NCI-H1105 treated with DMSO at 0.1 percent for 48 hours (cell line): ENCODE results near the gene CD276.
"Not testable (repeated sequence)": the region's sequence is repeated elsewhere in the genome, so short reads cannot be mapped to it uniquely, and the experiment has no call there.

Experiments
- DNase-seq: peaks from one replicate; lab custom pipeline; 2025; lab: John Stamatoyannopoulos, UW

The CD276 gene

GRCh38 chr15:73684581-73685455, 635 bp downstream of the CD276 start:
- no peak for DNase-seq

- no peak for DNase-seq
These were observed 1.8 kb downstream of the CD276 start for GRCh38 chr15:73685981-73686380.

- no peak for DNase-seq
These were observed 2.6 kb downstream of the CD276 start for GRCh38 chr15:73686781-73687256.

- no peak for DNase-seq
These were observed 3.2 kb downstream of the CD276 start for GRCh38 chr15:73687351-73687750.

- no peak for DNase-seq
These were observed 4.3 kb downstream of the CD276 start for GRCh38 chr15:73688455-73688854.

GRCh38 chr15:73691396-73691795, 7.2 kb downstream of the CD276 start:
- no peak for DNase-seq

- DNase-seq: no peak
These were observed 10.2 kb downstream of the CD276 start for GRCh38 chr15:73694419-73694818.

- no peak for DNase-seq
These were observed 11.8 kb downstream of the CD276 start for GRCh38 chr15:73695773-73696640.

- no peak for DNase-seq
These were observed 12.4 kb downstream of the CD276 start for GRCh38 chr15:73696641-73697001.

- DNase-seq: peak; percentile 76
These were observed 12.9 kb downstream of the CD276 start for GRCh38 chr15:73697033-73697467.

GRCh38 chr15:73699249-73700040, 15.3 kb downstream of the CD276 start:
- DNase-seq: no peak

- DNase-seq: peak; percentile 52
These were observed 16.1 kb downstream of the CD276 start for GRCh38 chr15:73700041-73700842.

- not testable (repeated sequence) for DNase-seq
These were observed 18.4 kb downstream of the CD276 start for GRCh38 chr15:73702311-73703239.

- not testable (repeated sequence) for DNase-seq
These were observed 19.4 kb downstream of the CD276 start for GRCh38 chr15:73703601-73704000.

GRCh38 chr15:73704142-73704868, 20.1 kb downstream of the CD276 start:
- DNase-seq: not testable (repeated sequence)

- peak; percentile 4 for DNase-seq
These were observed 20.9 kb downstream of the CD276 start for GRCh38 chr15:73704869-73705645.

GRCh38 chr15:73708691-73709090, 24.5 kb downstream of the CD276 start:
- DNase-seq: no peak

GRCh38 chr15:73709241-73709640, 25.1 kb downstream of the CD276 start:
- no peak for DNase-seq
